Stimulated activated CD8-positive, alpha-beta memory T cell treated with anti-CD3 and anti-CD28 coated beads, Interleukin-4, amount 100 ng/mL, for 48 hours (primary cell): ENCODE data around the gene VTN.

Experiments used
- DNase-seq: peaks from one replicate; pipeline ENCODE4 v3.0.0-alpha.2; 2020

Gene VTN

DNA sequence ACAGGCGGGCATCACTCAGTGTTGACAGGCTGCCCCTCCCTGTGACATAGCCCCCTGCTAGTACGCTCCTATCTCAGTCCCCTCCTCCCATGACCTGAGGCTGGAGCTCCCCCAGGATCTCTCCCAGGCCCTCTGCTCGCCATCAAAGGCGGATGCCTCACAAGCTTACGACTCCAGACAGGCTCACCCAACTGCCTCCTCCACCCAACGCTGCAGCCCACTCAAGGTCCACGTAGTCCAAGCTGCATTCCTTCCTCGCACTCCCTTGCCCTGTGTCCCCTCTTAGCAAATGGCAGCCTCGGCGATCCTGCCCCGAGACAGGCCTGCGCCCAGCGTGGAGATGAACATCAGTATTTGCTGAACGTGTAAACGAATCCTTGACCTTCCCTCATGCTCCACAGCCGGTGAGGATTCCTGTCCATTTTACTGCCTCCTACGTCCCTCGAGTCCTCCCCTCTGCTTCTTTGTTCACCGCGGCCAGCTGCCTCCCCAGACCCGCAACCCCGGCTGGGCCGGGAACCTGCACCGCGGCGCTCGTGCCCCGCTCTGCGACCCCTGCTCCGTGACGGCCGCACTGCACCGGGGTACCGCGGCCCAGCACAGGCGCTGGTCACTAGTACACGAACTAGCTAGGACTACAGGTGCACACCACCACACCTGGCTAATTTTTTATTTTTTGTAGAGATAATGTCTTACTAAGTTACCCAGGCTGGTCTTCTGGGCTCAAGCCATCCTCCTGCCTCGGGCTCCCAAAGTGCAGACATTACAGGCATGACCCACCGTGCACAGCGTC, 51.9 kb downstream of the VTN start:
- peak; percentile 41 for DNase-seq
